Measurements from ENCODE around the gene SESTD1. TPM values are rescaled to one million over a fixed set of nuclear protein-coding genes. Genes with fewer than 3 reads are reported as not detected.

Gene SESTD1
- total and polyA plus RNA-seq, 2 of the 13 experiments (the other 11 are each of a cell fraction or from before 2014, with no cell fraction given) = 74.4 to 101 TPM

DNA sequence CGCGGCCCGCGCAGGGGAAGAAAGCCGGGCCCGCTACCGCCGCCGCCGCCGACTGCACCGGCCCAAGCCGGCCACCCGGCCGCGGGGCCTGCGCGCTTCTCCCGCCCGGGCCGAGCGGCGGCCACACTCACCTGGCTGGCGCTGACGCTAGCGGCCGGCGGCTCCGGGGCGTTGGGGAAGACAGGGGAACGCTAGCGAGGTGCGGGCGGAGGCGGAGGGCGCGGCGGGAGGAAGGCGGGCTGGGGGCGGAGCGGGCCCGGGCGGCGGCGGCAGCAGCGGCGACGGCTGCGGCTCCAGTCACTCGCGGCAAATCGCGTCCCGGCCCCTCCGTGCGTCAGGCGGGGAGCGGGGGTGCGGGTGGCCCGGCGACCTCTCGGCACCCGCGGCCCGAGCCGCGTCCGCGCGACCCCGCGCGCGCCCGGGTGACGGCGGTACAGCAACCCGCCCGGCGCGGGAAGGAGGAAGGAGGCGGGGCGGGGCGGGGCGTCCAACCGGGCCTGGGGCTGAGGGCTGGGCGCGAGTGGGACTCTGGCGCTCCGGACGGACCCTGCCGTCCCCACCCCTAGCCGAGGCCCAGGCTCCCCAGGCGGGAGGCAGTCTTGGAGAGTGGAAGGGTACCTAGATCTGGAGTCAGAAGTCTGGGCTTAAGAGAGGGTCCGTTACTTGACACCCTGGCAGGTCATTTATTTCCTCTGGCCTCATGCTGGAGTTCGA, at the start of gene SESTD1 (continued):
- TF ChIP-seq ZNF17 (CRISPR knock-in tag; IDR thresholded peaks at IDR 0.05) (no peak), ZMYM2 (CRISPR knock-in tag; IDR thresholded peaks at IDR 0.05) (peak; percentile 94), ZNF777 (CRISPR knock-in tag; IDR thresholded peaks at IDR 0.05) (no peak; the same call in 1 of the 2 replicates), BORCS8-MEF2B (CRISPR knock-in tag; IDR thresholded peaks at IDR 0.05) (peak; percentile 31; the same call in 1 of the 2 replicates), KLF11 (CRISPR knock-in tag; IDR thresholded peaks at IDR 0.05) (no peak), ZSCAN20 (CRISPR knock-in tag; IDR thresholded peaks at IDR 0.05; ENCODE audit: borderline replicate concordance) (peak; percentile 16; the same call in 1 of the 2 replicates), ERF (CRISPR knock-in tag; IDR thresholded peaks at IDR 0.05) (peak; percentile 82; the same call in 1 of the 2 replicates), KAT2B (IDR thresholded peaks at IDR 0.05; ENCODE audit: borderline replicate concordance, low read depth, low read length) (no peak), KAT8 (CRISPR knock-in tag; IDR thresholded peaks at IDR 0.05) (0 out of 2 replicates have a peak, but pooled peaks have one; percentile 28), ZNF510 (CRISPR knock-in tag; IDR thresholded peaks at IDR 0.05; ENCODE audit: low read depth) (peak; percentile 93; the same call in 1 of the 2 replicates), ADNP (CRISPR knock-in tag; IDR thresholded peaks at IDR 0.05) (peak; percentile 72; the same call in 1 of the 2 replicates), PCBP2 (optimal IDR thresholded peaks at IDR 0.05; ENCODE audit: low read depth, low read length, poor library complexity, severe bottlenecking) (no peak)
- TF ChIP-seq, protein P1, sequence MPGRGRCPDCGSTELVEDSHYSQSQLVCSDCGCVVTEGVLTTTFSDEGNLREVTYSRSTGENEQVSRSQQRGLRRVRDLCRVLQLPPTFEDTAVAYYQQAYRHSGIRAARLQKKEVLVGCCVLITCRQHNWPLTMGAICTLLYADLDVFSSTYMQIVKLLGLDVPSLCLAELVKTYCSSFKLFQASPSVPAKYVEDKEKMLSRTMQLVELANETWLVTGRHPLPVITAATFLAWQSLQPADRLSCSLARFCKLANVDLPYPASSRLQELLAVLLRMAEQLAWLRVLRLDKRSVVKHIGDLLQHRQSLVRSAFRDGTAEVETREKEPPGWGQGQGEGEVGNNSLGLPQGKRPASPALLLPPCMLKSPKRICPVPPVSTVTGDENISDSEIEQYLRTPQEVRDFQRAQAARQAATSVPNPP (CRISPR knock-in tag; IDR thresholded peaks at IDR 0.05) = no peak
- TF ChIP-seq, protein P2, sequence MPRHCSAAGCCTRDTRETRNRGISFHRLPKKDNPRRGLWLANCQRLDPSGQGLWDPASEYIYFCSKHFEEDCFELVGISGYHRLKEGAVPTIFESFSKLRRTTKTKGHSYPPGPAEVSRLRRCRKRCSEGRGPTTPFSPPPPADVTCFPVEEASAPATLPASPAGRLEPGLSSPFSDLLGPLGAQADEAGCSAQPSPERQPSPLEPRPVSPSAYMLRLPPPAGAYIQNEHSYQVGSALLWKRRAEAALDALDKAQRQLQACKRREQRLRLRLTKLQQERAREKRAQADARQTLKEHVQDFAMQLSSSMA (CRISPR knock-in tag; IDR thresholded peaks at IDR 0.05) = peak; percentile 73; the same call in 1 of the 2 replicates
- TF ChIP-seq, protein P3, sequence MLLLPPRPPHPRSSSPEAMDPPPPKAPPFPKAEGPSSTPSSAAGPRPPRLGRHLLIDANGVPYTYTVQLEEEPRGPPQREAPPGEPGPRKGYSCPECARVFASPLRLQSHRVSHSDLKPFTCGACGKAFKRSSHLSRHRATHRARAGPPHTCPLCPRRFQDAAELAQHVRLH (CRISPR knock-in tag; IDR thresholded peaks at IDR 0.05; ENCODE audit: borderline replicate concordance, low read depth) = peak; percentile 92; the same call in 1 of the 2 replicates
- TF ChIP-seq, protein P4, sequence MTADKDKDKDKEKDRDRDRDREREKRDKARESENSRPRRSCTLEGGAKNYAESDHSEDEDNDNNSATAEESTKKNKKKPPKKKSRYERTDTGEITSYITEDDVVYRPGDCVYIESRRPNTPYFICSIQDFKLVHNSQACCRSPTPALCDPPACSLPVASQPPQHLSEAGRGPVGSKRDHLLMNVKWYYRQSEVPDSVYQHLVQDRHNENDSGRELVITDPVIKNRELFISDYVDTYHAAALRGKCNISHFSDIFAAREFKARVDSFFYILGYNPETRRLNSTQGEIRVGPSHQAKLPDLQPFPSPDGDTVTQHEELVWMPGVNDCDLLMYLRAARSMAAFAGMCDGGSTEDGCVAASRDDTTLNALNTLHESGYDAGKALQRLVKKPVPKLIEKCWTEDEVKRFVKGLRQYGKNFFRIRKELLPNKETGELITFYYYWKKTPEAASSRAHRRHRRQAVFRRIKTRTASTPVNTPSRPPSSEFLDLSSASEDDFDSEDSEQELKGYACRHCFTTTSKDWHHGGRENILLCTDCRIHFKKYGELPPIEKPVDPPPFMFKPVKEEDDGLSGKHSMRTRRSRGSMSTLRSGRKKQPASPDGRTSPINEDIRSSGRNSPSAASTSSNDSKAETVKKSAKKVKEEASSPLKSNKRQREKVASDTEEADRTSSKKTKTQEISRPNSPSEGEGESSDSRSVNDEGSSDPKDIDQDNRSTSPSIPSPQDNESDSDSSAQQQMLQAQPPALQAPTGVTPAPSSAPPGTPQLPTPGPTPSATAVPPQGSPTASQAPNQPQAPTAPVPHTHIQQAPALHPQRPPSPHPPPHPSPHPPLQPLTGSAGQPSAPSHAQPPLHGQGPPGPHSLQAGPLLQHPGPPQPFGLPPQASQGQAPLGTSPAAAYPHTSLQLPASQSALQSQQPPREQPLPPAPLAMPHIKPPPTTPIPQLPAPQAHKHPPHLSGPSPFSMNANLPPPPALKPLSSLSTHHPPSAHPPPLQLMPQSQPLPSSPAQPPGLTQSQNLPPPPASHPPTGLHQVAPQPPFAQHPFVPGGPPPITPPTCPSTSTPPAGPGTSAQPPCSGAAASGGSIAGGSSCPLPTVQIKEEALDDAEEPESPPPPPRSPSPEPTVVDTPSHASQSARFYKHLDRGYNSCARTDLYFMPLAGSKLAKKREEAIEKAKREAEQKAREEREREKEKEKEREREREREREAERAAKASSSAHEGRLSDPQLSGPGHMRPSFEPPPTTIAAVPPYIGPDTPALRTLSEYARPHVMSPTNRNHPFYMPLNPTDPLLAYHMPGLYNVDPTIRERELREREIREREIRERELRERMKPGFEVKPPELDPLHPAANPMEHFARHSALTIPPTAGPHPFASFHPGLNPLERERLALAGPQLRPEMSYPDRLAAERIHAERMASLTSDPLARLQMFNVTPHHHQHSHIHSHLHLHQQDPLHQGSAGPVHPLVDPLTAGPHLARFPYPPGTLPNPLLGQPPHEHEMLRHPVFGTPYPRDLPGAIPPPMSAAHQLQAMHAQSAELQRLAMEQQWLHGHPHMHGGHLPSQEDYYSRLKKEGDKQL (CRISPR knock-in tag; IDR thresholded peaks at IDR 0.05; ENCODE audit: low read depth) = 0 out of 2 replicates have a peak, but pooled peaks have one; percentile 21
- TF ChIP-seq, protein P5, sequence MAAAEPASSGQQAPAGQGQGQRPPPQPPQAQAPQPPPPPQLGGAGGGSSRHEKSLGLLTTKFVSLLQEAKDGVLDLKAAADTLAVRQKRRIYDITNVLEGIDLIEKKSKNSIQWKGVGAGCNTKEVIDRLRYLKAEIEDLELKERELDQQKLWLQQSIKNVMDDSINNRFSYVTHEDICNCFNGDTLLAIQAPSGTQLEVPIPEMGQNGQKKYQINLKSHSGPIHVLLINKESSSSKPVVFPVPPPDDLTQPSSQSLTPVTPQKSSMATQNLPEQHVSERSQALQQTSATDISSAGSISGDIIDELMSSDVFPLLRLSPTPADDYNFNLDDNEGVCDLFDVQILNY (CRISPR knock-in tag; conservative IDR thresholded peaks at IDR 0.05) = peak; percentile 18; the same call in 1 of the 2 replicates
- TF ChIP-seq, protein P6, sequence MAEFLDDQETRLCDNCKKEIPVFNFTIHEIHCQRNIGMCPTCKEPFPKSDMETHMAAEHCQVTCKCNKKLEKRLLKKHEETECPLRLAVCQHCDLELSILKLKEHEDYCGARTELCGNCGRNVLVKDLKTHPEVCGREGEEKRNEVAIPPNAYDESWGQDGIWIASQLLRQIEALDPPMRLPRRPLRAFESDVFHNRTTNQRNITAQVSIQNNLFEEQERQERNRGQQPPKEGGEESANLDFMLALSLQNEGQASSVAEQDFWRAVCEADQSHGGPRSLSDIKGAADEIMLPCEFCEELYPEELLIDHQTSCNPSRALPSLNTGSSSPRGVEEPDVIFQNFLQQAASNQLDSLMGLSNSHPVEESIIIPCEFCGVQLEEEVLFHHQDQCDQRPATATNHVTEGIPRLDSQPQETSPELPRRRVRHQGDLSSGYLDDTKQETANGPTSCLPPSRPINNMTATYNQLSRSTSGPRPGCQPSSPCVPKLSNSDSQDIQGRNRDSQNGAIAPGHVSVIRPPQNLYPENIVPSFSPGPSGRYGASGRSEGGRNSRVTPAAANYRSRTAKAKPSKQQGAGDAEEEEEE (CRISPR knock-in tag; IDR thresholded peaks at IDR 0.05; ENCODE audit: borderline replicate concordance) = peak; percentile 65; the same call in 1 of the 2 replicates

Measured in HepG2 (cell line).